Pons (tissue), 1 donor: ENCODE data around the gene SUPT3H.
"Not testable (repeated sequence)": the region's sequence is repeated elsewhere in the genome, so short reads cannot be mapped to it uniquely, and the experiment has no call there.

Source experiments
- DNase-seq: peaks from one replicate; pipeline ENCODE4 v3.0.0-alpha.2; 2016; ENCODE audit warnings: low spot score

Gene SUPT3H

GRCh38 chr6:45255434-45255833 lies 122.3 kb downstream of the SUPT3H start:
- no peak for DNase-seq

- no peak for DNase-seq
Measured at GRCh38 chr6:45254253-45254652, 123.5 kb downstream of the SUPT3H start.

DNA sequence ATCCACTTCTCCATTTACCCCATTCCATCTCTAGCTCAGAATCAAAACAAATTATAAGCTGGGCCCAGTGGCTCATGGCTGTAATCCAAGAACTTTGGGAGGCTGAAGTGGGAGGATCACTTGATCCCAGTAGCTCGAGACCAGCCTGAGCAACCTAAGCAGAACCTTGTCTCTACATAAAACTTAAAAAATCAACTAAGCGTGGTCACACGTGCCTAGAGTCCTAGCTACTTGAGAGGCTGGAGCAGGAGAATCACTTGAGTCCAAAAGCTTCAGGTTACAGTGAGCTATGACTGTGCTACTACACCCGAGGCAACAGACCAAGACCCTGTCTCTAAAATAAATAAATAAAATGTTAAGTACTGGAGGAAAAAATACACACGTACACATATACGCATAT lies 124.3 kb downstream of the SUPT3H start:
- DNase-seq, result no peak

- DNase-seq, result no peak
Measured at GRCh38 chr6:45231660-45232059, 146.1 kb downstream of the SUPT3H start.

- no peak for DNase-seq
Measured at GRCh38 chr6:45229416-45229815, 148.3 kb downstream of the SUPT3H start.

DNA sequence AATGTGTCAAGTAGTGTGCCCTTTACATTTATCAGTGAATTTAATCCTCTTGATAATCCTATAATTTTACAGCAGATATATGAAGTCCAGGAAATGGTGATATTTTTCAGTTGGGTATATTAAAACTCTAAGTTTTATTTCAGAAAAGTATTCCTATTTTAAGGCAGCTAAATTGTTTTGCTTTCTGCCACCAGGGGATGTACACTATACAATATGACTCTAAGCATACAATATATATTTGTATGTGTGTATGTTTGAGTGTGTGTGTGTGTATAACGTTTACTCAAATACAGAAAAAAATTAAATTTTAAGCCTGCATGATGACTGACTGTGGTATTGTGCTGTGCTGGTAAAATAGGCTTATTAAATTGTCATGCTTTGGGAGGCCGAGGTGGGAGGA lies 151.7 kb downstream of the SUPT3H start:
- no peak for DNase-seq

- DNase-seq, result no peak
Measured at GRCh38 chr6:45222380-45222779, 155.4 kb downstream of the SUPT3H start.

GRCh38 chr6:45215759-45216158 lies 162.0 kb downstream of the SUPT3H start:
- DNase-seq, result no peak

GRCh38 chr6:45212976-45213375 lies 164.8 kb downstream of the SUPT3H start:
- no peak for DNase-seq

GRCh38 chr6:45209762-45210161 lies 168.0 kb downstream of the SUPT3H start:
- DNase-seq, result no peak

GRCh38 chr6:45206793-45207492 lies 170.8 kb downstream of the SUPT3H start:
- DNase-seq, result no peak

GRCh38 chr6:45201484-45201883 lies 176.2 kb downstream of the SUPT3H start:
- DNase-seq, result no peak

DNA sequence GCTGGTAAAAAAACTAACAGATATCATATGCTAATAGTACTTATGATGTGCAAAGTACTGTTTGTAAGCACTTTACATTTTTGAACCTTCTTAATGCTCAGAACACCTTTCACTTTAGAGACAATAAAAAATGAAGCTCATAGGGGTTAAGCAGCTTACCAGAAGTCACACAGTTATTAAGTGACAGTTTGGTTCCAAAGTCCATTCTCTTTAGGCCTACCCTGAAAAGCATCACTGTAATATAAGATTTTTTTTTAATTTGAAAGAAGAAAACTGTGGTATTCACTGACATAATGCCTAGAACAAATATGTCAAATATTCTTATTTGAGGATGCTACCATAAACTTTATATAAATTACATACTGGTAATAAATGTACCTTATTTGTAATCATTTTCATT lies 177.2 kb downstream of the SUPT3H start:
- no peak for DNase-seq

- DNase-seq, result no peak
Measured at GRCh38 chr6:45199554-45199953, 178.2 kb downstream of the SUPT3H start.

GRCh38 chr6:45196121-45196520 lies 181.6 kb downstream of the SUPT3H start:
- no peak for DNase-seq

- DNase-seq, result no peak
Measured at GRCh38 chr6:45195137-45195536, 182.6 kb downstream of the SUPT3H start.

DNA sequence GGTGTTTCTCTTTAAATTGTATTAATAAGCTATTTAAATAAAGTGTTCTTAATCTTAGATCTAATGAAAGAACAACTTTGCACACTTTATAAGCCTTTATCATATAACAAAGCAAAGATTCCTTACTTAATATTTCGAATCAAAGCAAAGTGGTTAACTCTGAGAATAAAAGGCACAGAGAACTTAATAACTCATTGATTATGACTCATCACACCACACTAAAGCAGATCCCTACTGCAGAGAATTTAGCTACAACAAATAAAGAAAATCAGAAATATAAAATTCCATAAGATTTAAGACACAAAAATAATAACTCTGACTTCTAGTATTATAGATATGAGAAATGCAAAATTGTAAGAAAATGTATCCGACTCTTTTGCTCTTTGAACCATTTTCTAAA lies 185.2 kb downstream of the SUPT3H start:
- DNase-seq, result no peak

DNA sequence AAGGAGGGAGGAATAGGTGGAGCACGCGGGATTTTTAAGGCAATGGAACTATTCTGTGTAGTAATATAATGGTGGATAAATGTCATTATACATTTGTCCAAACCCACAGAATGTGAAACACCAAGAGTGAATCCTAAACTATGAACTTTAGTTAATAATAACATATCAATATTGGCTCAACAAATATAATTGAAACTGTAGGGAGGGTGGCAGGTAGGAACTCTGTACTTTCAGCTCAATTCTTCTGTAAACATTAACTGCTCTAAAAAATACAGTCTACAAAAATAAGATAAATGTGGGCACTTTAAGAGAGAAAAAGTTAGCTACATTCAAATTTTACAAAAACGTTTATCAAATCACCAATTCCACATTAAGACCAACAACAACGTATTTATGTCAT lies 186.3 kb downstream of the SUPT3H start:
- no peak for DNase-seq

GRCh38 chr6:45187836-45188235 lies 189.9 kb downstream of the SUPT3H start:
- DNase-seq, result no peak

DNA sequence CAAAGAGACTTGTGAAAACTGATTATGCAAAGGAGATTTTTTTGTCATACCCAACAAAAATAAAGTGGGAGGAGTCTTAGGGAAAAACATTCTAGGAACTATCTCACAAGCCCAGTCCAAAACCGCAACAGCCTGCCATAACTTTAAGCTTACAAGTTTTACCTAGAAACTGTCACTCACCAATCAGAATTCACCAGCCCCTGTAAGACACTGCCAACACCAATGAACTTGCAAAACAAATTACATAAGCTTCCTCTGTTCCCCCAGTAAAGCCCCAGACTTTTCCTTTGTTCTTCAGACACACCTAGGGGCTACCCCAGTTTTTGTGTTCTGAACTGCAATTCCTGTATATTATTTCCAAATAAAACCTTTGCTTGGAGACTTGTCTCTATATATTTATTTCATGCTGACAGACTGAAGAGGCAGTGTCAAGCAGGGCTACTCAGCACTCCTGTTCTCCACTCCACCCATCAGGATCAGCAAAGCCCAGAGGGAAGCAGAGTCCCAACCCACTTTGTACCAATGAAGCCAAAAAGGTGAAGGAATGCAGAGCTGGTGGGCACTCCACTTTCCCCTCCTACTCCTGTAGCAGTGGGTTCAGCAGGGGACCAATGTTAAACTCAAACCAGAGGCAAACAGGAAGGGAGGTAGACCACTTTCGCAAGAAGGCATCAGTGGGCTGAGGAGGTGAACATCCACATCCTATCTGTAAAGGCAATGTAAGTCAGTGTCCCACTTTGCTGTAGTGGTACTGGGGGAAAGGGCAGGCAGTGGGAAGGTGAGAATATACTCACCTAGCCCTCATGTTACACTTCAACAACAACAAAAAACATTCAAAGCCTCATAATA lies 192.1 kb downstream of the SUPT3H start:
- DNase-seq, result no peak

DNA sequence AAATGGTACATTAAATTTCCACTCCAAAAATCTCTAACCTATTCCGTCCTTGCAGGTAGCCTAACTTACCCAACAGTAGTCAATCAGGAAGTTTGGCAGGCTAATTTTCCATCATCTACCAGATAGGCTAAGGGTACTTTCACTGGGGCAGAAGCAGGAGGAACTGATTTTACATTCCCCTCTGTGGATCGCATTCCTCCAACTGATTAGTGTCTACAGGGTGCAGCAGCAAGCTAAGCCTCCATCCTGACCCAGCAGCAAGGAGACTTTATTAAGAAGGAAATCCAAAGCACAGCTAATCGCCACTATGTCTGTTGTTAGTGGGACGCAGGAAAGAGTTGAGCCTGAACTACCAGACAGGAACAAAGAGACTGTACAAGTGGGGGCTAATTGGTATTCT lies 192.8 kb downstream of the SUPT3H start:
- DNase-seq, result no peak

GRCh38 chr6:45184040-45184439 lies 193.7 kb downstream of the SUPT3H start:
- no peak for DNase-seq

DNA sequence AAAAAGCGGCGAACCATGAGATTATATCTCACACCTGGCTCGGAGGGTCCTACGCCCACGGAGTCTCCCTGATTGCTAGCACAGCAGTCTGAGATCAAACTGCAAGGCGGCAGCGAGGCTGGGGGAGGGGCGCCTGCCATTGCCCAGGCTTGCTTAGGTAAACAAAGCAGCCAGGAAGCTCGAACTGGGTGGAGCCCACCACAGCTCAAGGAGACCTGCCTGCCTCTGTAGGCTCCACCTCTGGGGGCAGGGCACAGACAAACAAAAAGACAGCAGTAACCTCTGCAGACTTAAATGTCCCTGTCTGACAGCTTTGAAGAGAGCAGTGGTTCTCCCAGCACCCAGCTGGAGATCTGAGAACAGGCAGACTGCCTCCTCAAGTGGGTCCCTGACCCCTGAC lies 201.4 kb downstream of the SUPT3H start:
- DNase-seq, result not testable (repeated sequence)

DNA sequence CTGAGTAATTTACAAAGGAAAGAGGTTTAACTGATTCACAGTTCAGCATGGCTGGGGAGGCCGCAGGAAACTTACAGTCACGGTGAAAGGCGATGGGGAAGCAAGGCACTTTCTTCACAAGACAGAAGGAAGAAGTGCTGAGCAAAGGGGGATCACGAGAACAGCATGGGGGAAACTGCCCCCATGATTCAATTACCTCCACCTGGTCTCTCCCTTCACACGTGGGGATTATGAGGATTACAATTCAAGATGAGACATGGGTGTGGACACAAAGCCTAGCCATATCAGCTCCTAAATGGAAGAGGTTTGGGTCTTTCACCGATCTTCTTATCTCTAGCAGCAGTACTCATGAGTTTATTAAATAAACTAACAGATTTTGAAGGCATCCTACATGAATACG lies 202.5 kb downstream of the SUPT3H start:
- no peak for DNase-seq
